Activated naive CD4-positive, alpha-beta T cell treated with anti-CD3 and anti-CD28 coated beads, Interleukin-2, amount 50 U/mL, for 72 hours (primary cell): ENCODE data around the gene COL18A1. TPM values are rescaled to one million over a fixed set of nuclear protein-coding genes. Genes with fewer than 3 reads are reported as not detected.

ENCODE experiments used
- ATAC-seq, 2 donors: fragments of 150-1000 bp; cut with Tn5 transposase; 2 replicates each; pipeline ENCODE4 v1.10.0; 2021; ENCODE audit warnings: mild to moderate bottlenecking in 2 of 2, moderate library complexity in 2 of 2
- DNase-seq, 2 donors: peaks; one replicate each; pipeline ENCODE4 v3.0.0; 2021 to 2022; ENCODE audit warnings: low spot score in 2 of 2
- H3K27ac Mint-ChIP-seq, 2 donors: one replicate each; pipeline ENCODE4 v1.8.0; 2022; ENCODE audit warnings: mild to moderate bottlenecking in 2 of 2, mixed read lengths in 2 of 2
- H3K36me3 Mint-ChIP-seq, 2 donors: one replicate each; pipeline ENCODE4 v1.8.0; 2022; ENCODE audit warnings: mixed read lengths in 2 of 2
- H3K9me3 Mint-ChIP-seq, 2 donors: one replicate each; pipeline ENCODE4 v1.8.0; 2022; ENCODE audit warnings: mixed read lengths in 2 of 2
- total RNA-seq, 2 donors: library from RNA; stranded (reverse); gene quantifications; one replicate each; pipeline ENCODE4 v1.2.3, GENCODE V29; 2022

The COL18A1 gene
- total RNA-seq, 2 donors from 2014 or later: 4.3 to 22.3 TPM

DNA sequence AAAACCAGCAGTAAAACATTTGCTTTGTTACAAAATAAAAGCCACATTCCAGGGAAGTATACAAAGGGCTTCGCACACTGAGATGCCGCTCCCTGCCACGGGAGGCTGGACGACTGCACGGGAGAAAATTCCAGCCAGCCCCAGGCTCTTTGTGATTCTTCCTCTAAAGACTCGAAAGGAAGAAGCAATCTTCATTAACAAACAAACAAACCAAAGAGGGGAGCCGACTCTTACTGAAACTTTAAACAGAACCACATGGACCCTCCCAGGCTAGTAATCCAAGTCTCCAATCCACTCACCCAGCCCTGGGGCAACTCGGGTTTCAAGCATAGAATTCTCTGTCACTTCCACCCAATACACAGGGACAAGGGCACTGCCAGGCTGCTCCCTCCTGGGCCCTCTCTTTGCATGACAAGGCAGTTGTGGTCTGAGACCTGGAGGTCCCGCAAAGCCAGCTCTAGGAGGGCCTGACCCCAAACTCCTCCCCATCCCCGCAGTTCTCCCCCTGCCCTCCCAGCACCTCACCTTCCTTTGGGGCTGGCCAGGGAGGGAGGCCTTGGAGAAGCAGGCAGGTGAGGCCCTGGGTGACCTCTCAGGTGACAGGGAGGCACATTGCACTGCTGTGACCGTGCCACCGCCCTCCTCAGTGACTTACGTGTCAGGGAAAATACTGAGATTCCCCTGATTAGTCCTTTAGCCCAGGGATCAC lies 26.6 kb upstream of the COL18A1 start:
- Mint-ChIP-seq H3K9me3 (no peaks in the 10 kb centered on the region), H3K27ac (no peak overlapping the region), H3K36me3 (no peaks in the 10 kb centered on the region)
- no peak for ATAC-seq
- no peak for DNase-seq

DNA sequence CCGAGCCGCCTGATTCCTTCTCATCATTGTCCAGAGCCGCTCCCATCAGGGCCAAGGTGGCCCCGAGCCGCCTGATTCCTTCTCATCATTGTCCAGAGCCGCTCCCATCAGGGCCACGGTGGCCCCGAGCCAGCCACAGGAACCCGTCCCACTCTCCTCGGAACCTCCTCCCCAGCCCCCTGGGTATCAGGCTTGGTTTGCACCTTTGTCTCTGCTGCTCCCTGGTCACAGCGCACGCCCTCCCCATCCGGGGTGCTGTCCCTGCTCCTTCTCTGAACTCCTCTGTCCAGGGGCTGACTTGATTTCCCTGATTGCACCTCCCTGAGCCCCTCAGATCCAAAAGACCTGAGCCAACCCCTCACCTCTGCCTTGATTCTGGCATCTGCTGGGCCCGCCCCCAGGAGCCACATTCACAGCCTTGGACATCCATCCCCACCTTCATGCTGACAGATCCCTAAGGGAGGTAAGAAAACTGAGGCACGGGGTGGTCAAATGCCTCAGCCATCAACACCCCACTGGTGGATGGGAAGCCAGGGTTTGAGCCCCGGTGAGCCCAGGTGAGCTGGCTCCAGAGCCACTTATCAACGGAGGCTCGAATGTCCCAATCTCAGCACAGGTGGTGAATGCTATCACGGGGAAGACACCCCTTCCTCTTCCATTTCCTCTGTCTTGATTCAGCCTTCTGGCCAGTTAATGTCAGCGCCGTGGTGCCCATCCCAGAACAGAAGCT lies 25.6 kb upstream of the COL18A1 start:
- DNase-seq (no peak), ATAC-seq (no peak)
- Mint-ChIP-seq H3K36me3 (no peaks in the 10 kb centered on the region), H3K27ac (no peak overlapping the region), H3K9me3 (no peaks in the 10 kb centered on the region)

DNA sequence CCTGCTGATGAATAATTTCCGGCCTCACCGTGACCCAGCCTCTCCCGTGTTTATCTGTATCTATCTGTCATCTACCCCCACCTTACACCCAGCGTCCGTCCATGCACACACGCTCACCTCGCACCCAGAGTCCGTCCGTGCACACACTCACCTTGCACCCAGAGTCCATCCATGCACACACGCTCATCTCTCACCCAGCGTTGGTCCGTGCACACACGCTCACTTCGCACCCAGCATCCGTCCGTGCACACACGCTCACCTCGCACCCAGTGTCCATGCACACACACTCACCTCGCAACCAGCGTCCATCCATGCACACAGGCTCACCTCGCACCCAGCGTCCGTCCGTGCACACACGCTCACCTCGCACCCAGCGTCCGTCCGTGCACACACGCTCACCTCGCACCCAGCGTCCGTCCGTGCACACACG lies 25.0 kb upstream of the COL18A1 start:
- DNase-seq (no peak), ATAC-seq (no peak)
- Mint-ChIP-seq H3K36me3 (no peaks in the 10 kb centered on the region), H3K9me3 (no peaks in the 10 kb centered on the region), H3K27ac (no peak overlapping the region)

GRCh38 chr21:45380566-45380965 lies 24.4 kb upstream of the COL18A1 start:
- Mint-ChIP-seq H3K27ac (no peak overlapping the region), H3K36me3 (no peaks in the 10 kb centered on the region), H3K9me3 (no peaks in the 10 kb centered on the region)
- DNase-seq (no peak), ATAC-seq (no peak)

DNA sequence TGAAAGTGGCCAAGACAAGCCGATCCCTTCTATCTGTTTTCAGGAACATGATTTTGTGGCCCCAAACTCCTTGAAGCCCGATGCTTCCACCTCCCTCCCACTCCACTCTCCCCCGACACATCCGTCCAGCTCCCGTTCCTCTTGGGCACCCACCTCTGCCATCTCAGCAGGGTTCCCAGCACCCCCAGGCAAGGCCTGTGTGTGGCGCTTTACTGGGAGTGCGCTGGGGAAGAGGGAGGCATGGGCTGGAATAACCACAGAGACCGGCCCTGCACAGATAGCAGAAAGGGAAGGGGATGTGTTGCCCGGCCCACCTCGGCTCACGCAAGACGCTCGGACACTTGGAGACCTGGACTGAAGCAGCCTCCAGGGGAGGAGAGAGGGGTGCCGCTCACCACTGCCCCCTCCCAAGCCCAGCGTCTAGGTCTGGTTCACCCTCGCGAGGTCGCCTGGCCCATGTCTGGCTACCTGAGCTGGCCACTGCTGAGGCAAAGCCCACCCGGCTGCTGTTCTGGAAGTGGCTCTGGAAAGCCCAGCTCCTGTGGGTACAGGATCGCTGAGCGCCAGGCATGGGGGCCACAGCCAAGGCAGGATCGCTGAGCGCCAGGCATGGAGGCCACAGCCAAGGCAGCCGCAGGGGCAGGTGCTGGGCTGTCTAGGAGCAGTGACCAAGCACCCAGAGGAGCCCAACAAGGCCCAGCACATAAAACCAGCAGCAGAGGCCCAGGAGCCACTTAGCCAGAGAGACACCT lies 23.8 kb upstream of the COL18A1 start:
- DNase-seq (no peak), ATAC-seq (no peak)
- Mint-ChIP-seq H3K9me3 (no peaks in the 10 kb centered on the region), H3K27ac (no peak overlapping the region), H3K36me3 (no peaks in the 10 kb centered on the region)

DNA sequence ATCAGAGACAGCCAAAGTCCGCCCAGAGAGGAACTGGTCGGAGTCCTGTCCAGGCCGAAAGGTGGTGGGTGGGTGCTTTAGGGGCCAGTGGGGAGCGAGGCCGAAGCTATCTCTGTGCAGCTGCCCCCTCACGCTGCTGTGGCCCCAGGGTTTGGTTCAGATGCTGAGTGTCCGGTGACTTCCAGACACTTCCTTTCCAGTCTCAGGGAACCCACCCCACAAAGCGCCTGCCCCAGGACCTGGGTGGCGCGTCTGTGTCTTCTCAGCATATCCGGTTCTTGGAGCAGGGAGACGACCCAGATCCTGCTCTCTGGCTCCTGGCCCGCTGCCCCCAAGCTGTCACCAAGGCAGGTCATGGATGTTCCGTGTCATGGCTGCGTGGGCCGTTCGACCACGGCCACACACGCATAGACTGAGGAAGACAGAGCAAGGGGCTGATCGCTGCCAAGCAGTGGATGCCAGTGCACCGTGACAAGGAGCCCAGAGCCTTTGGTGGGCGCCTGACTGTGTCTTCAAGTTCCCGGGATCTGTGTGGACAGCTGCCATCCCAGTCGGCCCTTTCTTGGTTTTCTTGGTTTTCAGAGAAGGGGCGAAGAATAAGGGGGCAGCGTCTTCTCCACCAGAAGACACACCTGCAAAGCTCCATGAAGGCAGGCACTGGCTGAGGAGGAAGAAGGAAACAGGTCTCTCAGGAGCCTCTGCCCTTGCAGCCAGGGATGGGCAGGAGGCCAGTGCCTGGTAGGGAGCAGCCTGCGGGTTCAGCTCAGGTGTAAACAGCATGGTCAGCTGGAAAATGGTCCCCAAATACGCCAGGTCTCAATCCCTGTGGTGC lies 22.9 kb upstream of the COL18A1 start:
- Mint-ChIP-seq H3K27ac (no peak overlapping the region), H3K9me3 (no peaks in the 10 kb centered on the region), H3K36me3 (no peaks in the 10 kb centered on the region)
- ATAC-seq (no peak), DNase-seq (no peak)

- no peak for DNase-seq
- Mint-ChIP-seq H3K9me3 (no peaks in the 10 kb centered on the region), H3K36me3 (no peaks in the 10 kb centered on the region), H3K27ac (no peak overlapping the region)
- ATAC-seq: no peak
Measured at GRCh38 chr21:45382697-45382997, 22.3 kb upstream of the COL18A1 start.

DNA sequence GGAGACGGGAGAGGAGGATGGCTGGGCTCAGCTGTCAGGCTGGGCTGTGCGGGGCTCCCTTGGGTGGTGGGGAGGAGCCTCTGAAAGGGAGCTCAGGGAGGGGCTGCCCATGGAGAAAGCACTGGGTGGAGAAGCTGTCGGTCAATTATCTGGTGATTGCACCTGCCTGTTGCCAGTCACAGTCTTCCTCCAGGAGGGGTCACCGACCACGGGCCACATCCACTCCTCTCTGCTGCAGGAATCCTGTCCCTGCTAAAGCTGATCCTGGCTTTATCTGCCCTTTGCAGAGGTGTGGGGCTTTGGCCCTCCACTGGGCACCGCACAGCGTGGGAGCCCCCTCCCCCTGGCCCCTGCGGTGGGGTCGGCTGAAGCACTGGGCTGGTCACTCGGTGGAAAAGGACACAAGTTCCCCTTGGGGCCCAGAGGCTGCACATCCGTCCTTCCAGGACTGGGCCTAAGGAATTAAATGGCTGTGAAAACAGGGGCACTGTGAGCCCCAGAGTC lies 21.8 kb upstream of the COL18A1 start:
- no peaks in the 10 kb centered on the region for H3K36me3 Mint-ChIP-seq
- ATAC-seq: no peak
- no peak overlapping the region for H3K27ac Mint-ChIP-seq
- H3K9me3 Mint-ChIP-seq: no peaks in the 10 kb centered on the region
- DNase-seq: no peak

GRCh38 chr21:45383615-45384201 lies 21.3 kb upstream of the COL18A1 start:
- Mint-ChIP-seq H3K9me3 (no peaks in the 10 kb centered on the region), H3K36me3 (no peaks in the 10 kb centered on the region), H3K27ac (no peak overlapping the region)
- no peak for ATAC-seq
- no peak for DNase-seq

DNA sequence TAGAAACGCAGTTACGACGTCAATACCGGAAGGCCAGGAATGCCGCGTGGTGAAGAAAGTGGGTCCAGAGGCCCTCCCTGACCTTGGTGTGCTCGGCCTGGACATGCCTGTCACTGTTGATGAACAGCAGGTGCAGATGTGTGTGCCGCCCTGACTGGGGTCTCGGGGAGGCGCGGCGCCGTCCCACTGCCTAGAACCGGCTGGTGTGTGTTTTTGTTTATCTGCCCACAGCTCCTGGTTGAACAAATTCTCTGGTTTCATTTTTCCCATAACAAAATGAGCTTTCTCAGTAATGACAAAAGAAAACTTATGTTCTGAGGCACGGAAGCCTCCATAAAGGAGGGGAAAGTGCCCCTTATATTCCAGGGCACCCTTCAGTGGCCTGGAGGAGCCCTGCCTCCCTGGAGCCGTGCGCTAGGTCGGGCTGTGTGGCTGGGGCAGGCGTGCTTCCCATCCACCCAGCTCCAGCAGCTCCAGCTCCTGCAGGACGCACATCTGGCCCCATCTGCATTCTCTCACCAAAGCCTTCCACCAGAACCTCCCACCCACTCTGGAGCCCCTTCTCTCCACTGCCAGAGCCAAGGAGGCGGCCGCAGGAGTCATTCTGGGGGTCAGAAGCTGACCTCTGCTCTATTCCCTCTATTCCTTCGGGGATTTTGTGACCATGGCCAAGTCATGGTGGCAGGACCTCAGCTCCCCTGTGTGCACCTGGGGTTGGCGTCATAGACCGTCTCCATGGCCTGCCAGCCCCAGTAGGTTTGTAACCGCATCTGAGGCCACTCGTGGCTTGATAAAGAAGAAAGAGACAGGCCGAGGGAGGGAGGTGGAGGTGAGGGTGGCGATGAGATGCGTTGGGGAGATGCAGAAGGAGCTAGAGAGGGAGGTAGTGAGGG lies 20.1 kb upstream of the COL18A1 start:
- Mint-ChIP-seq H3K36me3 (no peaks in the 10 kb centered on the region), H3K27ac (no peak overlapping the region), H3K9me3 (no peaks in the 10 kb centered on the region)
- no peak for DNase-seq
- no peak for ATAC-seq

- Mint-ChIP-seq H3K9me3 (no peaks in the 10 kb centered on the region), H3K36me3 (no peaks in the 10 kb centered on the region), H3K27ac (no peak overlapping the region)
- ATAC-seq (no peak), DNase-seq (no peak)
Measured at GRCh38 chr21:45385549-45386050, 19.4 kb upstream of the COL18A1 start.

GRCh38 chr21:45386336-45386727 lies 18.6 kb upstream of the COL18A1 start:
- Mint-ChIP-seq H3K36me3 (no peaks in the 10 kb centered on the region), H3K27ac (no peak overlapping the region), H3K9me3 (no peaks in the 10 kb centered on the region)
- DNase-seq: no peak
- ATAC-seq: no peak

GRCh38 chr21:45386728-45387371 lies 18.1 kb upstream of the COL18A1 start:
- no peaks in the 10 kb centered on the region for H3K9me3 Mint-ChIP-seq
- no peak overlapping the region for H3K27ac Mint-ChIP-seq
- ATAC-seq (no peak), DNase-seq (no peak)
- H3K36me3 Mint-ChIP-seq: no peaks in the 10 kb centered on the region

GRCh38 chr21:45387506-45387905 lies 17.5 kb upstream of the COL18A1 start:
- no peak overlapping the region for H3K27ac Mint-ChIP-seq
- DNase-seq: no peak
- ATAC-seq: no peak

GRCh38 chr21:45388011-45388521 lies 16.9 kb upstream of the COL18A1 start:
- Mint-ChIP-seq H3K27ac (no peak overlapping the region), H3K9me3 (no peaks in the 10 kb centered on the region), H3K36me3 (no peaks in the 10 kb centered on the region)
- ATAC-seq (no peak), DNase-seq (no peak)

More at GRCh38 chr21:45387506-45387905, 17.5 kb upstream of the COL18A1 start:
- Mint-ChIP-seq H3K36me3 (no peaks in the 10 kb centered on the region), H3K9me3 (no peaks in the 10 kb centered on the region)
